Glutamatergic neuron (in vitro differentiated cells): Measurements from ENCODE around the gene AMPD1. TPM values are rescaled to one million over a fixed set of nuclear protein-coding genes. Genes with fewer than 3 reads are reported as not detected.

Source experiments
- DNase-seq: peaks from one replicate; pipeline ENCODE4 v3.0.0; 2022
- H3K27ac Mint-ChIP-seq: one replicate; pipeline ENCODE4 v1.8.0; 2020; ENCODE audit warnings: mild to moderate bottlenecking, mixed read lengths, inconsistent platforms; ENCODE audit not compliant: unreplicated experiment
- H3K27me3 Mint-ChIP-seq: one replicate; pipeline ENCODE4 v1.8.0; 2020; ENCODE audit warnings: mild to moderate bottlenecking, moderate library complexity, mixed read lengths, inconsistent platforms; ENCODE audit not compliant: unreplicated experiment
- H3K36me3 Mint-ChIP-seq: one replicate; pipeline ENCODE4 v1.8.0; 2020; ENCODE audit warnings: mild to moderate bottlenecking, mixed read lengths, inconsistent platforms; ENCODE audit not compliant: unreplicated experiment
- H3K4me1 Mint-ChIP-seq: one replicate; pipeline ENCODE4 v1.8.0; 2020; ENCODE audit warnings: mild to moderate bottlenecking, low read depth, mixed read lengths, inconsistent platforms; ENCODE audit not compliant: unreplicated experiment
- H3K4me3 Mint-ChIP-seq: one replicate; pipeline ENCODE4 v1.8.0; 2020; ENCODE audit warnings: mild to moderate bottlenecking, mixed read lengths, inconsistent platforms; ENCODE audit not compliant: unreplicated experiment
- H3K9me3 Mint-ChIP-seq: one replicate; pipeline ENCODE4 v1.8.0; 2020; ENCODE audit warnings: mild to moderate bottlenecking, moderate library complexity, mixed read lengths, inconsistent platforms; ENCODE audit not compliant: unreplicated experiment
- CTCF ChIP-seq: fragments of 200-600 bp; sonication (generic); IDR thresholded peaks from one replicate; pipeline ENCODE4 v1.5.0; 2021; ENCODE audit not compliant: partially characterized antibody, unreplicated experiment
- total RNA-seq: library from RNA; stranded (reverse); fragmentation: NEBNext Ultra II Directional; extraction: Animal tissue kit (Norgen Biotek cat#: 25700); gene quantifications from one replicate; pipeline ENCODE4 v1.2.1, GENCODE V29; 2021; ENCODE audit not compliant: unreplicated experiment

Gene AMPD1
- total RNA-seq, 1 donor from 2014 or later: not detected

- peaks cover 2% of the 10 kb centered on the region for H3K27me3 Mint-ChIP-seq
- no peaks in the 10 kb centered on the region for H3K36me3 Mint-ChIP-seq
- H3K9me3 Mint-ChIP-seq: peaks cover 2% of the 10 kb centered on the region
- TF ChIP-seq CTCF: no peak
- DNase-seq: no peak
- no peaks in the 10 kb centered on the region for H3K4me1 Mint-ChIP-seq
- no peak overlapping the region for H3K27ac Mint-ChIP-seq
- no peak overlapping the region for H3K4me3 Mint-ChIP-seq
These were observed 28.4 kb downstream of the AMPD1 start for GRCh38 chr1:114666954-114667353.

- no peak for TF ChIP-seq CTCF
- H3K9me3 Mint-ChIP-seq: no peaks in the 10 kb centered on the region
- no peak for DNase-seq
- H3K4me3 Mint-ChIP-seq: no peak overlapping the region
- H3K27ac Mint-ChIP-seq: no peak overlapping the region
- H3K36me3 Mint-ChIP-seq: no peaks in the 10 kb centered on the region
- no peaks in the 10 kb centered on the region for H3K27me3 Mint-ChIP-seq
- no peaks in the 10 kb centered on the region for H3K4me1 Mint-ChIP-seq
These were observed 35.1 kb downstream of the AMPD1 start for GRCh38 chr1:114660238-114660637.

- H3K9me3 Mint-ChIP-seq: no peaks in the 10 kb centered on the region
- DNase-seq: no peak
- no peaks in the 10 kb centered on the region for H3K4me1 Mint-ChIP-seq
- H3K36me3 Mint-ChIP-seq: no peaks in the 10 kb centered on the region
- no peak overlapping the region for H3K4me3 Mint-ChIP-seq
- no peak for TF ChIP-seq CTCF
- no peak overlapping the region for H3K27ac Mint-ChIP-seq
- no peaks in the 10 kb centered on the region for H3K27me3 Mint-ChIP-seq
These were observed 43.5 kb downstream of the AMPD1 start for GRCh38 chr1:114651893-114652292.

GRCh38 chr1:114648503-114648902 is 46.8 kb downstream of the AMPD1 start:
- no peak for DNase-seq
- Mint-ChIP-seq H3K36me3 (no peaks in the 10 kb centered on the region), H3K4me1 (no peaks in the 10 kb centered on the region), H3K4me3 (no peak overlapping the region), H3K27ac (no peak overlapping the region), H3K27me3 (no peaks in the 10 kb centered on the region), H3K9me3 (no peaks in the 10 kb centered on the region)
- no peak for TF ChIP-seq CTCF

GRCh38 chr1:114641377-114641776 is 54.0 kb downstream of the AMPD1 start:
- no peak overlapping the region for H3K4me3 Mint-ChIP-seq
- H3K27me3 Mint-ChIP-seq: no peaks in the 10 kb centered on the region
- TF ChIP-seq CTCF: no peak
- no peaks in the 10 kb centered on the region for H3K36me3 Mint-ChIP-seq
- no peak for DNase-seq
- no peaks in the 10 kb centered on the region for H3K4me1 Mint-ChIP-seq
- H3K27ac Mint-ChIP-seq: no peak overlapping the region
- no peaks in the 10 kb centered on the region for H3K9me3 Mint-ChIP-seq
